ENCODE data around the gene PRSS3.

DNA sequence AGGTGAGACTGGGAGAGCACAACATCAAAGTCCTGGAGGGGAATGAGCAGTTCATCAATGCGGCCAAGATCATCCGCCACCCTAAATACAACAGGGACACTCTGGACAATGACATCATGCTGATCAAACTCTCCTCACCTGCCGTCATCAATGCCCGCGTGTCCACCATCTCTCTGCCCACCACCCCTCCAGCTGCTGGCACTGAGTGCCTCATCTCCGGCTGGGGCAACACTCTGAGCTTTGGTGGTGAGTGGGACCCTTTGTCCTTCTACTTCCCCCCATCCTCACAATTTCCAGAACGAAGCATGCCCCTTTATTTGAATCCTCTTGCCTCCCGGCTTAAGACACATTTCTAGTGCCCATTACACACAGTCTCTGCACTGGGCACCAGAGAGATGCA is 2.5 kb downstream of the PRSS3 start:
- TF ChIP-seq, protein P1, sequence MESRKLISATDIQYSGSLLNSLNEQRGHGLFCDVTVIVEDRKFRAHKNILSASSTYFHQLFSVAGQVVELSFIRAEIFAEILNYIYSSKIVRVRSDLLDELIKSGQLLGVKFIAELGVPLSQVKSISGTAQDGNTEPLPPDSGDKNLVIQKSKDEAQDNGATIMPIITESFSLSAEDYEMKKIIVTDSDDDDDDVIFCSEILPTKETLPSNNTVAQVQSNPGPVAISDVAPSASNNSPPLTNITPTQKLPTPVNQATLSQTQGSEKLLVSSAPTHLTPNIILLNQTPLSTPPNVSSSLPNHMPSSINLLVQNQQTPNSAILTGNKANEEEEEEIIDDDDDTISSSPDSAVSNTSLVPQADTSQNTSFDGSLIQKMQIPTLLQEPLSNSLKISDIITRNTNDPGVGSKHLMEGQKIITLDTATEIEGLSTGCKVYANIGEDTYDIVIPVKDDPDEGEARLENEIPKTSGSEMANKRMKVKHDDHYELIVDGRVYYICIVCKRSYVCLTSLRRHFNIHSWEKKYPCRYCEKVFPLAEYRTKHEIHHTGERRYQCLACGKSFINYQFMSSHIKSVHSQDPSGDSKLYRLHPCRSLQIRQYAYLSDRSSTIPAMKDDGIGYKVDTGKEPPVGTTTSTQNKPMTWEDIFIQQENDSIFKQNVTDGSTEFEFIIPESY (IDR thresholded peaks at IDR 0.05), result no peak
- TF ChIP-seq, protein P2, sequence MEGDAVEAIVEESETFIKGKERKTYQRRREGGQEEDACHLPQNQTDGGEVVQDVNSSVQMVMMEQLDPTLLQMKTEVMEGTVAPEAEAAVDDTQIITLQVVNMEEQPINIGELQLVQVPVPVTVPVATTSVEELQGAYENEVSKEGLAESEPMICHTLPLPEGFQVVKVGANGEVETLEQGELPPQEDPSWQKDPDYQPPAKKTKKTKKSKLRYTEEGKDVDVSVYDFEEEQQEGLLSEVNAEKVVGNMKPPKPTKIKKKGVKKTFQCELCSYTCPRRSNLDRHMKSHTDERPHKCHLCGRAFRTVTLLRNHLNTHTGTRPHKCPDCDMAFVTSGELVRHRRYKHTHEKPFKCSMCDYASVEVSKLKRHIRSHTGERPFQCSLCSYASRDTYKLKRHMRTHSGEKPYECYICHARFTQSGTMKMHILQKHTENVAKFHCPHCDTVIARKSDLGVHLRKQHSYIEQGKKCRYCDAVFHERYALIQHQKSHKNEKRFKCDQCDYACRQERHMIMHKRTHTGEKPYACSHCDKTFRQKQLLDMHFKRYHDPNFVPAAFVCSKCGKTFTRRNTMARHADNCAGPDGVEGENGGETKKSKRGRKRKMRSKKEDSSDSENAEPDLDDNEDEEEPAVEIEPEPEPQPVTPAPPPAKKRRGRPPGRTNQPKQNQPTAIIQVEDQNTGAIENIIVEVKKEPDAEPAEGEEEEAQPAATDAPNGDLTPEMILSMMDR (IDR thresholded peaks at IDR 0.05 in 2 of 3, conservative IDR thresholded peaks at IDR 0.05 in 1 of 3; ENCODE audit: control insufficient read depth in 2 of 3, extremely low read depth in 1 of 3, insufficient read depth in 1 of 3, low read depth in 3 of 3, low read length in 3 of 3), result no peak
- TF ChIP-seq, protein P3, sequence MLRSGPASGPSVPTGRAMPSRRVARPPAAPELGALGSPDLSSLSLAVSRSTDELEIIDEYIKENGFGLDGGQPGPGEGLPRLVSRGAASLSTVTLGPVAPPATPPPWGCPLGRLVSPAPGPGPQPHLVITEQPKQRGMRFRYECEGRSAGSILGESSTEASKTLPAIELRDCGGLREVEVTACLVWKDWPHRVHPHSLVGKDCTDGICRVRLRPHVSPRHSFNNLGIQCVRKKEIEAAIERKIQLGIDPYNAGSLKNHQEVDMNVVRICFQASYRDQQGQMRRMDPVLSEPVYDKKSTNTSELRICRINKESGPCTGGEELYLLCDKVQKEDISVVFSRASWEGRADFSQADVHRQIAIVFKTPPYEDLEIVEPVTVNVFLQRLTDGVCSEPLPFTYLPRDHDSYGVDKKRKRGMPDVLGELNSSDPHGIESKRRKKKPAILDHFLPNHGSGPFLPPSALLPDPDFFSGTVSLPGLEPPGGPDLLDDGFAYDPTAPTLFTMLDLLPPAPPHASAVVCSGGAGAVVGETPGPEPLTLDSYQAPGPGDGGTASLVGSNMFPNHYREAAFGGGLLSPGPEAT (IDR thresholded peaks at IDR 0.05; ENCODE audit: low read depth), result no peak
- TF ChIP-seq EP300 (IDR thresholded peaks at IDR 0.05; ENCODE audit: borderline replicate concordance in 1 of 2, control insufficient read depth in 1 of 2, low read depth in 2 of 2, low read length in 2 of 2), result no peak
- no peak for TF ChIP-seq RAD21 (IDR thresholded peaks at IDR 0.05; ENCODE audit: insufficient read depth, low read depth, low read length)
- TF ChIP-seq POLR2AphosphoS5 (IDR thresholded peaks at IDR 0.05; ENCODE audit: low read length), result no peak
- TF ChIP-seq EZH2 (IDR thresholded peaks at IDR 0.05; ENCODE audit: borderline replicate concordance, control insufficient read depth, low read depth, low read length), result no peak
- no peak for TF ChIP-seq NFYB (IDR thresholded peaks at IDR 0.05; ENCODE audit: insufficient read depth, low read depth, low read length)
- no peak for TF ChIP-seq MTA3 (IDR thresholded peaks at IDR 0.05; ENCODE audit: borderline replicate concordance, low read length)

Data from GM12878 (cell line).